ENCODE measurements around the gene PRKRA. TPM values are rescaled to one million over a fixed set of nuclear protein-coding genes. Genes with fewer than 3 reads are reported as not detected.

The PRKRA gene
- total RNA-seq, 1 experiment from 2014 or later: 59.4 TPM

GRCh38 chr2:178455947-178456346 lies 5.0 kb upstream of the PRKRA start:
- Histone ChIP-seq H3K4me1 (ENCODE audit: control insufficient read depth, insufficient read depth, low read length) (no peaks in the 10 kb centered on the region; the same call in 1 of the 2 replicates), H3K27ac (ENCODE audit: low read length) (no peak overlapping the region), H3K36me3 (ENCODE audit: control insufficient read depth, insufficient read depth, low read length) (no peaks in the 10 kb centered on the region), H3K9me3 (ENCODE audit: control insufficient read depth, insufficient read depth, low read depth, low read length) (no peaks in the 10 kb centered on the region), H3K27me3 (ENCODE audit: control insufficient read depth, insufficient read depth, low read length) (no peaks in the 10 kb centered on the region), H3K4me3 (ENCODE audit: low read depth in 2 of 2, low read length in 2 of 2) (no peak overlapping the region)
- DNase-seq (ENCODE audit: low read depth, low spot score) (no peak), ATAC-seq (no peak)
- in situ Hi-C loops (cut with HindIII; ENCODE audit: low pct_unique_long_range_greater_than_20kb, low sequenced_read_pairs): no loop called here
- CTCF ChIA-PET: no interaction called here
- POLR2A ChIA-PET: no interaction called here
- no peak for TF ChIP-seq CTCF (IDR thresholded peaks at IDR 0.05)
- no peak for TF ChIP-seq REST (IDR thresholded peaks at IDR 0.05; ENCODE audit: insufficient read depth in 1 of 2, low read depth in 2 of 2, low read length in 1 of 2)
- no peak for TF ChIP-seq POLR2AphosphoS5 (IDR thresholded peaks at IDR 0.05; ENCODE audit: low read depth, low read length)
- no peak for TF ChIP-seq TCF7L2 (IDR thresholded peaks at IDR 0.05; ENCODE audit: low read depth, low read length)
- TF ChIP-seq SIN3A (IDR thresholded peaks at IDR 0.05; ENCODE audit: borderline replicate concordance, insufficient read depth, low read depth, low read length): no peak
- no TSS peak for BruUV-seq (replicated peaks)
- intact Hi-C loops (cut with micrococcal nuclease; ENCODE audit: unreplicated experiment): no loop called here

- no peak for ATAC-seq
- Histone ChIP-seq H3K4me1 (ENCODE audit: control insufficient read depth, insufficient read depth, low read length) (peaks cover 9% of the 10 kb centered on the region; the same call in 1 of the 2 replicates), H3K27me3 (ENCODE audit: control insufficient read depth, insufficient read depth, low read length) (no peaks in the 10 kb centered on the region), H3K4me3 (ENCODE audit: low read depth in 2 of 2, low read length in 2 of 2) (no peak overlapping the region), H3K9me3 (ENCODE audit: control insufficient read depth, insufficient read depth, low read depth, low read length) (no peaks in the 10 kb centered on the region), H3K36me3 (ENCODE audit: control insufficient read depth, insufficient read depth, low read length) (peaks cover 7% of the 10 kb centered on the region), H3K27ac (ENCODE audit: low read length) (no peak overlapping the region)
- POLR2A ChIA-PET: no interaction called here
- intact Hi-C loops (cut with micrococcal nuclease; ENCODE audit: unreplicated experiment): no loop called here
- no peak for DNase-seq (ENCODE audit: low read depth, low spot score)
- CTCF ChIA-PET: no interaction called here
- no TSS peak for BruUV-seq (replicated peaks)
- in situ Hi-C loops (cut with HindIII; ENCODE audit: low pct_unique_long_range_greater_than_20kb, low sequenced_read_pairs): no loop called here
- TF ChIP-seq SIN3A (IDR thresholded peaks at IDR 0.05; ENCODE audit: borderline replicate concordance, insufficient read depth, low read depth, low read length): no peak
- no peak for TF ChIP-seq POLR2AphosphoS5 (IDR thresholded peaks at IDR 0.05; ENCODE audit: low read depth, low read length)
- no peak for TF ChIP-seq TCF7L2 (IDR thresholded peaks at IDR 0.05; ENCODE audit: low read depth, low read length)
- no peak for TF ChIP-seq REST (IDR thresholded peaks at IDR 0.05; ENCODE audit: insufficient read depth in 1 of 2, low read depth in 2 of 2, low read length in 1 of 2)
Observed at GRCh38 chr2:178452870-178453269, 1.9 kb upstream of the PRKRA start.

Data from Panc1 (cell line).